SW480 (cell line): ENCODE results near the gene NKAIN2.

Experiments
- DNase-seq: peaks from one replicate; pipeline ENCODE4 v3.0.0-alpha.2; 2016; ENCODE audit warnings: low spot score

Gene NKAIN2

DNA sequence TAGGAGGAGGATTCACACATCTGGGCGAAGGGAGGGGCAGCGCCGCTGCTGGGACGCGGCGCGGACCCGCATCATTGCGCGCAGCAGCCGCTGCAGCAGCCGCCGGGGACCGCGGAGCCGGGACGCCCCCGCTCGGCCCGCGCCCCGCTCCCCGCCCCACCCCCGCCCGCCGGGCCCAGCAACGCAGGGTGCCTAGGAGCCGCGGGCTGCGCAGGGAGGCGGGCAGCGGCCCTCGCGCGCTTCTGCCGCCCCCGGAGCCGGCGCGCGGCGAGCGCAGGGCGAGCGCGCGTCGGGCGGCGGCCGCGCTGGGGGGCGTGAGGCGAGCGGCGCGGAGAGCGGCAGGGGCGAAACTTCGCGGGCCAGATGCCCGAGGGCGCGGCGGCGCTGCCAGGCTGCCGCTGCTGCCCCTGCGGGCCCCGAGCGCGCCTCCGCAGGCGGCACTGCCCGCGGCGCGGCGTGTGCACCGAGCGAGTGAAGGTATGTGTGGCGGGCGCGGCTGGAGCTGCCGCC lies at the start of gene NKAIN2:
Gene NKAIN2, plus strand, starts transcription at position 362 of the 510 bp plus-strand sequence.
- peak; percentile 13 for DNase-seq

- DNase-seq = no peak
Measured at GRCh38 chr6:123759472-123759871, 44.2 kb upstream of the NKAIN2 start.

GRCh38 chr6:123763904-123764303 lies 39.8 kb upstream of the NKAIN2 start:
- DNase-seq = no peak

- DNase-seq = no peak
Measured at GRCh38 chr6:123764722-123765121, 38.9 kb upstream of the NKAIN2 start.

DNA sequence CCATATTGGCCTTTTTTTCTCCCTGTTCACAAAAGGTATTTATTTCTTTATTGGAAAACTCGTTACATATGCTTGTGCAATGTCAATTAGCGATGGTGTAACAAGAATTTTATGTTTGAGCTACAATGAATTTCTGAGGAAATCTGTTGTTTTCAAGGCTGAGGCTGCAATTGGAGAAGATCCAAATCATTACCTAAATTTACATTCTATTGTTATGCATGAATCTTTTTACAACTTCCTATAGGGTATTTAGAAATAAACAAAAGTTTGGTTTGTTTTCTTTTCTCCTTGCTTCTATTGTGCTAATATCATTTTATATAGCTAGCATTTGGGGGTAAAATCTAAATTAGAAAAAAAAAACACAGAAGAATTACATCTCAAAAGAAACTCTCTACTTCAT lies 34.7 kb upstream of the NKAIN2 start:
- no peak for DNase-seq

DNA sequence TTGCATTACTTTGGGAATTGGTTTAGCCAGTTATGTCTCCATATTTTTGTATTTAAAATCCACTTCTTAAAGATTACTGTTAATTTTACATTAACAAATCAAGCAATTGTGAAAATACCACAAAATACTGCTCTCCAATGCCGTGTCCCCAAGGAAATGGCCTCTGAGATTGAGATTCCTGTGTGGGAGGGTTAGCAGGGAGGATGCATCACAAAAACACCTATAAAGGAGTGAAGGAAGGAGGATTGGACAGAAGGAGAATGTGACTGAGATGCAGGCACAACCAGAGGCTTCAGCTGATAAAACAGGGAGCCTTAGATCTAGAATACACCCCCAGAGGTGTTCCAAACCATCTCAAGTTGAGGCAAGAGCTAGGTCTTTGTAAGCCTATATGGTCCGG lies 34.2 kb upstream of the NKAIN2 start:
- no peak for DNase-seq

- DNase-seq = no peak
Measured at GRCh38 chr6:123770247-123770949, 33.3 kb upstream of the NKAIN2 start.

- DNase-seq = no peak
Measured at GRCh38 chr6:123771126-123771525, 32.5 kb upstream of the NKAIN2 start.

DNA sequence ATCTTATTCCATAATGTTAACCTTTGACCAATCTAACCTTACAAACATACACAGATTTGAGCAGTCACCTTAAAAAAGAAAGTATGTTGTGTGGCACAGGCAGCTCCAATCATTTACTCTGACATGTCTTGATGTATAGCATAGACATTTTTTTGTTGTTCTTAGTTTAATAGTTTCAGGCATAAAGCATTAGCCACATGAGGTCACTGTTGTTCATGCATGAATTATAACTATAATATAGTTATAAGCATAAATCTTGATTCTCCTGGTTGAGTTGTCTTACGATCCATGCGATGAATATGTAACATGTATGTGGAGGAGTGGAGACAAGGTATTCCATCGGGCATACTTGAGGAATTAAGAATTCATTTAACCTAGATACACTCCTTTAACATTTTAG lies 26.1 kb upstream of the NKAIN2 start:
- DNase-seq = peak; percentile 20

- no peak for DNase-seq
Measured at GRCh38 chr6:123780021-123780420, 23.6 kb upstream of the NKAIN2 start.

DNA sequence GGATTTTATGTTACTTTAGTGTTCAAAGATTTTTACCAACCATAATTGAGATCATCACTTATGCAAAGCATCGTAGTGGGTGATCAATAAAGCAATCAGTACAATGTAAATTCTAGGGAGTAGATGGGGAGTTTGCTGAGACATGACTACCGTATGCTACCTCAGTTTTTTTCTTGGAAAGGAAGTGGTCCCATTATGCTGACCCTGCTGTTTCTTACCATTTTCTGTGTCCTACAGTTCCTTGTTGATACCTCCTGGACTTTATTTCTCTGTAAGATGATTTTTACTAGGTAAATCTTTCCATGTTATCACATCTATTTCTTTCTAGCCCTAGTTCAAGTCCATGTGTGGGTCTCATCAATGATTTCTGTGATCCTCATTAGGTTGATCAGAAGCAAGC lies 19.3 kb upstream of the NKAIN2 start:
- no peak for DNase-seq

DNA sequence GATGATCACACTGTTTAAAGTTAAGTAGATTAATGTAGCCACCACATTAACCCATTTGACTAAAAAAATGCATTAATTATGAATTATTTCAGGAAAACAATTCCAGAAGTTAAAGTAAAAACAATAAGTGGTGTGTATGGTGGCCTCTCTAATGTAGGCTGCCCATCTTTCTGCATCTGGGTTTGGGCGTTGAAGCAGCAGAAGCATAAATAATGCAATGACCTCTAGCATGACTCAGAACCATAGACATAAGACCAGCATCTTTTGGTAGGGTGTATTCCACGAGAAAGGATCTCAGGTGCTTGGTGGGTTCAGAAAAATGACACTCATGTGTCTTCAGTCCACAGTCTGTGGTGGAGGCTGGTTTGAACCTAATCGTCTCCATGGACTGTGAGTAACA lies 18.6 kb upstream of the NKAIN2 start:
- no peak for DNase-seq

- no peak for DNase-seq
Measured at GRCh38 chr6:123788319-123788718, 15.3 kb upstream of the NKAIN2 start.

DNA sequence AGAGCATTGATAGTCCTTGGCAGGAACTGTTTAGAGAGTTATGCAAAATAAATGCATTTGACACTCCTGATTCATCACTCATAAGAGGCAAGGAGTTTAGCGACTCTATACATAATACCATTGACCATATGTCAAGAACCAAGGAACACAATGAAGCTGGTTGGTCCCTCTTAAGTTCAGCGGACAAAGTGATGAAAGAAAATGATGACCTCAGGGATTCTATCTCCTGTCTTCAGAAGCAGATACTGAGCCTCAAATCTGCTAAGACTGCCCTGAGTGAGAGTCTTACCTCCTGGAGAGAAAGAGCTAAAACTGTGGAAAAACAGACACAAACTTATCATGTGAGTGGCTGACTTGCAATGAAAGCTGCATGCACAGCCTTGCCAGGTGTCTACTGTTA lies 9.5 kb upstream of the NKAIN2 start:
- no peak for DNase-seq

DNA sequence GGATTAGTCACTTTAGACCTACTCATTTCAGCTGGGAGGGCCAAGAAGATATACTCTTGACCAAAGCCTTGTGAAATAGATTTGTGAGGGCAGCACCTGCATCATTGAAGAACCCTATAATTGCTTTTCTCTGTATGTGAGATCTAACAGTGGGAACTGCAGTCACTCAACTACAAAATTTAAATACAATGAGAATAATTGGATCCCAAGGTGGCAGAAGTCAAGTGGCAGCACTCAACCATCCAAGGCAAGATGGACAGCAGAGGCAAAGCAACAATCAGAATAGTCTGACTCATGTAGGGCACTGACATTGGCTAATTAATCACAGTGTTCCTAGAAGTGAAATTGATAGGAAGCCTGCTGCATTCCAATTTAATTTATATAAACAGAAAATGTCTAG lies 8.9 kb upstream of the NKAIN2 start:
- no peak for DNase-seq

- DNase-seq = no peak
Measured at GRCh38 chr6:123801067-123801466, 2.6 kb upstream of the NKAIN2 start.

- DNase-seq = peak; percentile 0
Measured at GRCh38 chr6:123802351-123802696, 1.3 kb upstream of the NKAIN2 start.

DNA sequence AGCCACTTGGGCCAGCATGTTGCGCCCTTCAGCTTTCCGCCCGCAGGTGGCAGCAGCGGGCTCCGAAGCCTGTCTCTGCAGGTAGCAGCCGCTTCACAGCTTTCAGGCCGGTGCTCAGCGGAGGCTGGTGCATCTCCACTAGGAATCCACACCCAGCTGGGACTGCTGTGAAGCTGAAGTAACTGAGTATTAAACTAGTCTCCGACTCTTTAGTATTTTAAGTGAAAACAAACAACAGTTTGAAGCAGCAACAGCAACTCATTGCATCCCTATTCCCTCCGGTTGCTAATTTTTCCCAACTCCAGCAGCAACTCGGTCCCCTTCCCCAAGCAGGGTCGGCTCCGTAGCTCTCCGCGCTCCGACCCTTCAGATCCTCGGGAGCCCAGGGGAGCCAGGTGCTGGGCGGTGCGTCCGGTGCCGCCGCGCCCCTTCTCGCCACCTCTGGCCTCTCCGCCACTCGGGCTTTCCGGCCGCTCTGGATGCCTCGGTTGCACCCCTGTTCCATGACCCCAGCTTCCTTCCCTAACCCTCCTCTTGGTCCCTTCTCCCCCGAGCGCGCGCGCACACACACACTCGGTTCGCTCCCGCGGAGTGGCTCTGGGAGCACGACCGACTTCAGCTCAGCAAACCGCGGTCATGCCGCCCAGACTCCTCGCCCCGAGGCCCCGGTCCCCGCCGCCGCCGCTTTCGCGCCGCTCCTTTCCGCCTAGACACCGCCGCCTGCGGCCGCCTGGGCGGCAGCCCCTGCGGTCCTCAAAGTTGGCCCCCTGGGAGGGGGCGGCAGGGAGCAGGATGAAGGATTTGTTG lies 765 bp upstream of the NKAIN2 start:
- DNase-seq = peak; percentile 80

DNA sequence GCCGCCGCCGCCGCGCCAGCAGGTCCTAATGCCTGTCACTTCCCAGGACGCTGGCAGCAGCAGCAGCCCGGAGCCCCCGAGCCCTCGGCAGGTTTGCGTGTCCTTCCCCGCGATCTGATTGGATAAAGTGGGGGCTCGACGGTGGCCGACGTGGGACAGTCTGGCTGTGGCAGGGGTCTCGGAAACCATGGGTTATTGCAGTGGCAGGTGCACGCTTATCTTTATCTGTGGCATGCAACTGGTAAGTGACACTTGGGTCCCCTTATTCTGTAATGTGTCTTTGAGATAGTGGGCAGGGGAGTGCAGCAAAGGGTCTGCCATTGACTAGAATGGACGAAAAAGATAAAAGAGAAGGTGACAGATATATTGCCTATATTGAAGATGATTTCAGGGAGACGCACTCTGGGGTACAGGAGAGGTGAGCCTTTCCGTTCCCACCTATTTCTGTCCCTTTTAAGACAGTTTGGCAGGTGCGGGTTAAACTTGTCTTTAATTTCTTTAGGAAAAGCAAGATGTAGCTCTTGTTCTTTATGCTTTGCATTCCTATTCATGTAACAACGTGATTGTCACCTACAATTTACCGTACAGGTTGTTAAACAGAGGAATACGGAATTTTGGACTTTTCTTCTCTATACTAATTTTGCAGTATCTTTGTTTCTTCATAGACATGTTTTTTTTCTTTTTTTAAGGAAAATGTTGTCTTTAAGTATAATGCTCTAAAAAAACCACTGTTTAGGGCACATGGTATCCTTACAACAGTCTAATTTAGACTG lies 535 bp downstream of the NKAIN2 start:
- no peak for DNase-seq

GRCh38 chr6:123804787-123805540 lies 1.3 kb downstream of the NKAIN2 start:
- DNase-seq = no peak

- DNase-seq = no peak
Measured at GRCh38 chr6:123805921-123806320, 2.3 kb downstream of the NKAIN2 start.

- no peak for DNase-seq
Measured at GRCh38 chr6:123806561-123806960, 2.9 kb downstream of the NKAIN2 start.
